K562 (cell line): ENCODE data around the gene METRN. TPM values are rescaled to one million over a fixed set of nuclear protein-coding genes. Genes with fewer than 3 reads are reported as not detected.

Source experiments
- CREB5 ChIP-seq: fragments of 250-450 bp; sonication (Bioruptor Pico); IDR thresholded peaks from 2 replicates; pipeline ENCODE4 v1.5.0; 2020; ENCODE audit warnings: mild to moderate bottlenecking
- CREM ChIP-seq: IDR thresholded peaks from 2 replicates; pipeline ENCODE4 v1.6.1; 2014; ENCODE audit warnings: antibody characterized with exemption, low read depth
- HDAC2 ChIP-seq: fragments of 450-650 bp; IDR thresholded peaks from 2 replicates; pipeline ENCODE4 v1.6.1; 2016; ENCODE audit warnings: mild to moderate bottlenecking
- MAFG ChIP-seq: fragments of 450-650 bp; conservative IDR thresholded peaks from 2 replicates; pipeline ENCODE4 v1.6.1; 2016; ENCODE audit warnings: missing genetic modification characterization, missing compliant biosample characterization
- MGA ChIP-seq: fragments of 450-650 bp; IDR thresholded peaks from 2 replicates; pipeline ENCODE4 v1.6.1; 2016; ENCODE audit warnings: mild to moderate bottlenecking, moderate library complexity
- MTF1 ChIP-seq: fragments of 250-450 bp; sonication (Bioruptor Pico); IDR thresholded peaks from 2 replicates; pipeline ENCODE4 v1.9.0; 2021; ENCODE audit warnings: moderate library complexity, mild to moderate bottlenecking, inconsistent platforms, borderline replicate concordance
- RBM34 ChIP-seq: fragments of 200-400 bp; formaldehyde crosslinking; IDR thresholded peaks from 2 replicates; pipeline ENCODE4 v1.6.1; 2018; ENCODE audit warnings: low read length, borderline replicate concordance; ENCODE audit not compliant: insufficient read depth
- SMARCB1 ChIP-seq: IDR thresholded peaks from 2 replicates; pipeline ENCODE4 v1.6.1; 2011; ENCODE audit warnings: improper control_type of control experiment, low read depth; ENCODE audit not compliant: insufficient read length
- ZBTB8A ChIP-seq: fragments of 450-650 bp; IDR thresholded peaks from 2 replicates; pipeline ENCODE4 v1.6.1; 2018; ENCODE audit warnings: mild to moderate bottlenecking, moderate library complexity; ENCODE audit not compliant: partially characterized antibody
- ZNF766 ChIP-seq: fragments of 200-800 bp; sonication (Bioruptor generic); conservative IDR thresholded peaks from 2 replicates; pipeline ENCODE4 v1.6.1; 2016; ENCODE audit warnings: missing genetic modification characterization, missing compliant biosample characterization
- polyA plus RNA-seq, 8 experiments: library from polyadenylated mRNA; depleted of rRNA in 4 of 8; stranded (reverse) in 5 of 8; unstranded in 3 of 8; fragments of >200 nt; fragmentation: Nextera tagmentation in 2 of 8; fragmentation: Illumina TruSeq in 1 of 8; extraction: Ambion mirVana in 2 of 8; extraction: Trizol in 1 of 8; gene quantifications; 2 replicates each; pipeline versions ENCODE4 v1.2.1 to v1.2.3, GENCODE V29; 2011 to 2014; ENCODE audit warnings: inconsistent platforms in 1 of 8, missing spikeins in 1 of 8
- total RNA-seq, 7 experiments: library from RNA; depleted of rRNA in 6 of 7; stranded (reverse); fragments of >200 nt in 6 of 7; fragmentation: Illumina TruSeq in 2 of 7; extraction: Trizol in 2 of 7; gene quantifications; 2 replicates each; pipeline versions ENCODE4 v1.2.1 to v1.2.3, GENCODE V29; 2011 to 2021; ENCODE audit warnings: low replicate concordance in 1 of 7

The METRN gene
- total and polyA plus RNA-seq, 9 of the 15 experiments (the other 6 are each of a cell fraction or from before 2014, with no cell fraction given), result 0.20 to 89.8 (median 15.4) TPM

DNA sequence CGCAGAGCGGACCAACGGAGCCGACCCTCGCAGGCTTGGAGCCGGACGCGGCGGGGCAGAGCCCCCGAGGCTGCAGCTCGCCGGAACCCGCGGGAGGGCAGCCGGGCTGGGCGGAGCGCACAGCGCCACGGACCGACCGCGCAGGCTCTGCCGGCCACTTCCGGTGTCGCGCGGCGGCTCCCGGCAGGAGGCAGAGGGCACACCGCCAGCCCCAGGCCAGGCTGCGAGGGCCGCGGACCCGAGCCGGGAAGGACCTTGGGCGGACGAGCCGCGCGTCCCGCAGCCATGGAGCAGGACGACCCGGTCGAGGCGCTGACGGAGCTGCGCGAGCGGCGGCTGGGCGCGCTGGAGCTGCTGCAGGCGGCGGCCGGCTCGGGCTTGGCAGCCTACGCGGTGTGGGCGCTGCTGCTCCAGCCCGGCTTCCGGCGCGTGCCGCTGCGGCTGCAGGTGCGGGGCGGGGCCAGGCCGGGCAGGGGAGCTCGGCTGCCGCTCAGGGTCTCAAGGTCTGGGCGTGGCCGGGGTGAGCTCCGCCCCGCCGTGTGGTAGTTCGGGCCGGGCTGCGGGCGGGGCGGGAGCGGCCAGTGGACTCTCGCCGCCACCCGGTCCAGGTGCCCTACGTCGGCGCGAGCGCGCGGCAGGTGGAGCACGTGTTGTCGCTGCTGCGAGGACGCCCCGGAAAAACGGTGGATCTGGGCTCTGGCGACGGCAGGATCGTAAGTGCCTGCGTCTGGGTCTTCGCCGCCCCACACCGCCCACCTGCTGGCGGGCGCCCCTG is 6.3 kb downstream of the METRN start, which contains the start of gene ANTKMT (continued):
- TF ChIP-seq MGA, result peak; percentile 97
- TF ChIP-seq ZNF766 (CRISPR knock-in tag), result no peak
- no peak for TF ChIP-seq ZBTB8A
- TF ChIP-seq CREB5 (CRISPR knock-in tag), result no peak
- no peak for TF ChIP-seq MAFG
- TF ChIP-seq SMARCB1, result no peak
- TF ChIP-seq CREM, result peak; percentile 64
- no peak for TF ChIP-seq RBM34
- no peak for TF ChIP-seq MTF1 (CRISPR knock-in tag)
- no peak for TF ChIP-seq HDAC2
